Stomach (tissue), 9 donors: ENCODE data around the gene CHDH. TPM values are rescaled to one million over a fixed set of nuclear protein-coding genes. Genes with fewer than 3 reads are reported as not detected.

Source experiments
- DNase-seq, 2 donors: peaks; one replicate each; pipeline versions ENCODE4 v3.0.0 to v3.0.0-alpha.2; 2013 to 2019
- H3K27ac ChIP-seq, 5 donors: fragments of 200-600 bp in 4 of 5; sonication (generic) in 4 of 5; one replicate each; pipeline ENCODE4 v1.5.1; 2013 to 2019; ENCODE audit warnings: mild to moderate bottlenecking in 1 of 5, moderate library complexity in 1 of 5
- H3K27me3 ChIP-seq, 3 donors: fragments of 200-600 bp; sonication (generic); one replicate each; pipeline ENCODE4 v1.5.1; 2017 to 2019; ENCODE audit warnings: mixed run types in 1 of 3
- H3K36me3 ChIP-seq, 4 donors: fragments of 200-600 bp; sonication (generic); 1 replicate in 3 of 4; 2 replicates in 1 of 4; pipeline ENCODE4 v1.5.1; 2016 to 2019
- H3K4me1 ChIP-seq, 4 donors: fragments of 200-600 bp; sonication (generic); one replicate each; pipeline ENCODE4 v1.5.1; 2016 to 2019
- H3K4me3 ChIP-seq, 4 donors: fragments of 200-600 bp; sonication (generic) in 3 of 4; one replicate each; pipeline ENCODE4 v1.5.1; 2016 to 2019; ENCODE audit warnings: mild to moderate bottlenecking in 1 of 4
- H3K9me3 ChIP-seq, 4 donors: fragments of 200-600 bp; sonication (generic); one replicate each; pipeline ENCODE4 v1.5.1; 2016 to 2019
- EP300 ChIP-seq: sonication (generic); formaldehyde crosslinking; IDR thresholded peaks from one replicate; pipeline ENCODE4 v1.6.1; 2017; ENCODE audit warnings: antibody characterized with exemption
- POLR2A ChIP-seq, 4 donors: fragments of 450-650 bp; IDR thresholded peaks; one replicate each; pipeline ENCODE4 v1.6.1; 2016; ENCODE audit warnings: antibody characterized with exemption in 4 of 4, control low read depth in 2 of 4, mild to moderate bottlenecking in 1 of 4, moderate library complexity in 1 of 4
- POLR2AphosphoS5 ChIP-seq, 3 donors: sonication (generic); formaldehyde crosslinking; IDR thresholded peaks; one replicate each; pipeline ENCODE4 v1.6.1; 2016; ENCODE audit warnings: antibody characterized with exemption in 3 of 3
- WGBS, 5 donors: extraction: QIAGEN DNeasy Blood & Tissue Kit in 3 of 5; methylation state at CpG; one replicate each; pipeline versions ENCODE4 v1.1.5 to v1.1.7; 2013 to 2018; 5-methylcytosine and 5-hydroxymethylcytosine counted together
- intact Hi-C: fragments of 100-400 bp; cut with DNase I; formaldehyde crosslinking; loops from one replicate; pipeline ENCODE4 v1.15.1; 2023; ENCODE audit warnings: low total_unique reads
- polyA plus RNA-seq, 3 donors: library from polyadenylated mRNA; stranded (reverse); fragments of 200-250 nt; gene quantifications; one replicate each; pipeline ENCODE4 v1.2.3, GENCODE V29; 2013
- total RNA-seq, 5 donors: library from RNA; depleted of rRNA; stranded (reverse); fragments of >200 nt; gene quantifications; one replicate each; pipeline versions ENCODE4 v1.1.0 to v1.2.3, GENCODE V29; 2014 to 2016
- TF ChIP-seq, protein P1 (sequence below), 7 experiments: fragments of 450-650 bp in 4 of 7; fragments of 200-600 bp in 3 of 7; sonication (generic) in 3 of 7; IDR thresholded peaks; one replicate each; pipeline ENCODE4 v1.5.1; 2016 to 2019; ENCODE audit warnings: antibody characterized with exemption in 7 of 7, control low read depth in 2 of 7, mild to moderate bottlenecking in 1 of 7
- donor health status: healthy with polysubstance abuse.
- donor health status: Bipolar disorder and iron deficiency.
- donor health status: healthy.

Gene CHDH
- total and polyA plus RNA-seq, 8 donors, result 1.7 to 385 (median 8.4) TPM

DNA sequence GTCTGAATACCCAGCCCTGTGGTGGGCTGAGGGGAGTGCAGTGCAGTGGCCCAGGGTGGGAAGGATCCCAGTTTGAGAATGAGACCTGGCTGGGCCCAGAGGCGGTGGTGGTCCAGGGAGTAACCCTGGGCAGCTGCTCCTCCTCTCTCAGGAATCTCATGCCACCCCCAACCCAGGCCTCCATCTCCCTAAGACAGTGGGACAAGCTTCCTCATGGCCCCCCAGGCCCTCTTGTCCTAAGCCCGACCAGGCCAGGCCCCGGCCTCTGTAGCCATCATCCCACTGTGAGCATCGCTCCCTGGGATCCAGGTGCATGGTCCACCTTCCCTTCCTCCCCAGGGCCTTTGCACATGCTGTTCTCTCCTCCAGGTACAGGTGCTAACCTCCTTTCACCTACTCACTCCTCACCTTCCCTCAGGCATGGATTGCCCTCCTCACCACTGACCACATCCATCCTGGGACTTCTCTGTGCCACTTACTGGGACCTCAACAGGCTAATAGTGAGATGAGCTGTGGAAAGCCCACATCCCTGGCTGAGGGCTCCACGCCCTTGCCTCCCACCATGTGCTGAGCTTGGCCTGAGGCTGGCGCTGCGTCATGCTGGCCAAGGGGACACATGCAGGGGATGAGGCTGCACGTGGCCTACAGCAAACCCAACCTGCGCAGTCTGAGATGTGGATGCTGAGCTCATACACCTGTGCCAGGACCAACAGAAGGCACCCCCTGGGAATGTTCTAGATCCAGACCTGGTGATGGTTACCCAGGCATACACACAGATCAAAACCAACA, 9.9 kb downstream of the CHDH start:
- DNase-seq, result peak in 1 of 2 donors; percentile 22
- intact Hi-C loops, result no loop called here
- 95 to 98% (median 96%) methylated on average over 8 to 9 of the region's 9 CpGs for WGBS, 5 donors
- Histone ChIP-seq H3K27me3 (no peaks in the 10 kb centered on the region), H3K4me1 (peaks cover 0 to 7% (median 2%) of the 10 kb centered on the region in 4 donors), H3K27ac (no peak overlapping the region), H3K4me3 (no peak overlapping the region), H3K36me3 (peaks cover 0 to 24% (median 13%) of the 10 kb centered on the region in 4 donors), H3K9me3 (no peaks in the 10 kb centered on the region)
- TF ChIP-seq POLR2A (IDR thresholded peaks at IDR 0.05) (no peak), EP300 (no peak), POLR2AphosphoS5 (IDR thresholded peaks at IDR 0.05) (no peak)
- TF ChIP-seq, protein P1, sequence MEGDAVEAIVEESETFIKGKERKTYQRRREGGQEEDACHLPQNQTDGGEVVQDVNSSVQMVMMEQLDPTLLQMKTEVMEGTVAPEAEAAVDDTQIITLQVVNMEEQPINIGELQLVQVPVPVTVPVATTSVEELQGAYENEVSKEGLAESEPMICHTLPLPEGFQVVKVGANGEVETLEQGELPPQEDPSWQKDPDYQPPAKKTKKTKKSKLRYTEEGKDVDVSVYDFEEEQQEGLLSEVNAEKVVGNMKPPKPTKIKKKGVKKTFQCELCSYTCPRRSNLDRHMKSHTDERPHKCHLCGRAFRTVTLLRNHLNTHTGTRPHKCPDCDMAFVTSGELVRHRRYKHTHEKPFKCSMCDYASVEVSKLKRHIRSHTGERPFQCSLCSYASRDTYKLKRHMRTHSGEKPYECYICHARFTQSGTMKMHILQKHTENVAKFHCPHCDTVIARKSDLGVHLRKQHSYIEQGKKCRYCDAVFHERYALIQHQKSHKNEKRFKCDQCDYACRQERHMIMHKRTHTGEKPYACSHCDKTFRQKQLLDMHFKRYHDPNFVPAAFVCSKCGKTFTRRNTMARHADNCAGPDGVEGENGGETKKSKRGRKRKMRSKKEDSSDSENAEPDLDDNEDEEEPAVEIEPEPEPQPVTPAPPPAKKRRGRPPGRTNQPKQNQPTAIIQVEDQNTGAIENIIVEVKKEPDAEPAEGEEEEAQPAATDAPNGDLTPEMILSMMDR (IDR thresholded peaks at IDR 0.05), result no peak

DNA sequence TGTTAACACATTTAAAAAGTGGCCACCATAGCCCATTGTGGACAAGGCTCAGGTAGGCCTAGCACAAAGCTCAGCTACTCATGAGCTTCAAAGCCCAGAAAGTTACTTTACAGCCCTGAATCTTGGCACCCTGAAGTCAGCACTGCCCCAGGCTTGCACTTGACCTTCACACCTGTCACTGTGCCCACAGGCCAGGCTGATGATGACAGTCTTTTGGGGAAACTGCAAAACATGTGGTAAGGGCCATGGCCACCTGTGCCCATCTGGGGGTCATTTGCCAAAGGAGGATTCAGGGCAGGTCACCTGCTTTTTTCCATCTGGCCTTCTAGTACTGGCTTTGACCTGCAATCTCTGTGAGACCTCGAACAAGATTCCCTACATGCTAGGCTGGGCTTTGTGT, 11.0 kb downstream of the CHDH start:
- Histone ChIP-seq H3K4me3 (no peak overlapping the region), H3K27ac (no peak overlapping the region), H3K4me1 (no peaks in the 10 kb centered on the region), H3K27me3 (no peaks in the 10 kb centered on the region), H3K36me3 (peaks cover 0 to 30% (median 19%) of the 10 kb centered on the region in 4 donors), H3K9me3 (no peaks in the 10 kb centered on the region)
- no peak for TF ChIP-seq POLR2AphosphoS5 (IDR thresholded peaks at IDR 0.05)
- WGBS, 5 donors, result 50 to 75% (median 58%) methylated on average over 1 of the region's 1 CpG
- no peak for DNase-seq
- intact Hi-C loops, result no loop called here

DNA sequence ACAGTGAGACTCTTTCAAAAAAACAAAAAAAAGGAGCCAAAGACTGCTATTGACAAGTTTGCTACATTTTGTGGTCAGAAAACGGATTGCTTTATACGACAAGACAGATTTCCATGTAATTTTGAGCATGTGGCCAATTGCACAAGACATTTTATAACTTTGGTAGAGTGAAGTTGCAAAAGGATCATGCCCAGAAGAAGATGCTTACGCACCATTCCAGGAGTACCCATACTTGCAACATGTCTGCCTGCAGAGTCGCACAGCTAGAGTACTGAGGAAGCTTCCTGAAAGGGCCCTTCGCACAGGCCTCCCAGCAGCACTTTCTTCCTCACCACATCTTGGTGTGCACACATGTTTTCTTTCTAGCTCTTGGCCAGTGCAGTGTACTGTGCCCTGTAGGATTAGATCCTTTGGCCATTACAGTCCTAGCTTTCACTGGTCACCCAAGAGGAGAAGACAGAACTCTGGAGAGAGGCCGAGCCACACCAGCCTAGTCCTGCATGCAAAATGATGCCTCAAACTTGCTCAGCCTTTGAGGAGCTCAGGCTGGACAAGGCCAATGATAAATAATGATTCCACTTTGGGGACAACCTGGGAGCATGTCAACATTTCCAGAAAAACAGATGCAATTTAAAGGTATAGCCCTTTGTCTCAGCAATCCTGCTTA, 11.7 kb downstream of the CHDH start:
- TF ChIP-seq, protein P1 (IDR thresholded peaks at IDR 0.05), result no peak
- TF ChIP-seq EP300, result no peak
- TF ChIP-seq POLR2AphosphoS5 (IDR thresholded peaks at IDR 0.05), result no peak
- TF ChIP-seq POLR2A (IDR thresholded peaks at IDR 0.05), result no peak
- DNase-seq, result no peak
- intact Hi-C loops, result no loop called here
- no peaks in the 10 kb centered on the region for H3K4me1 ChIP-seq
- no peak overlapping the region for H3K4me3 ChIP-seq
- H3K27ac ChIP-seq, result no peak overlapping the region
- no peaks in the 10 kb centered on the region for H3K9me3 ChIP-seq
- WGBS, 5 donors, result 85 to 95% (median 92%) methylated on average over 6 of the region's 6 CpGs
- H3K36me3 ChIP-seq, result peaks cover 0 to 30% (median 19%) of the 10 kb centered on the region in 4 donors
- H3K27me3 ChIP-seq, result no peaks in the 10 kb centered on the region

DNA sequence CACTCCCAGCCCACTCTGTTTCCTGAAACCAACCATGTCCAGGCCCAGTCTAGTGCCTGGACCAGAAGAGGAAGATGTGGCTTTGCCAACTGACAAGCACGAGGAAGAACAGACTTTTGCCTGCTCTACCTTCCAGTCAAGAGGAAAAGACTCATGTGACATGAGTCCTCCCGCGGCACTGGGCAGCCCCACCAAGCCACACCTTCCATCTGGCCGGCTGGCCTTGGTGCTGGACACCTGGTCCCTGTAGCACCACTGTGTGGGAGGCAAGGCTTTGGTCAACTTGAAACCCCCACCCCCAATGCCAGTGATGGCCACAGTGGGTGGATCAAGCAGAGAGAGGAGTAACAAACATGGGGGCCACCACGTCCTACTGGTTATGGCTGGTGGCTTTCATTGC, 12.5 kb downstream of the CHDH start:
- intact Hi-C loops, result no loop called here
- Histone ChIP-seq H3K4me3 (no peak overlapping the region), H3K27ac (no peak overlapping the region), H3K27me3 (no peaks in the 10 kb centered on the region), H3K4me1 (no peaks in the 10 kb centered on the region), H3K9me3 (no peaks in the 10 kb centered on the region), H3K36me3 (peaks cover 0 to 23% (median 14%) of the 10 kb centered on the region in 4 donors)
- peak in 1 of 2 donors; percentile 17 for DNase-seq
- 83 to 91% (median 87%) methylated on average over 5 of the region's 5 CpGs for WGBS, 5 donors
- TF ChIP-seq POLR2AphosphoS5 (IDR thresholded peaks at IDR 0.05), result no peak
- no peak for TF ChIP-seq EP300

DNA sequence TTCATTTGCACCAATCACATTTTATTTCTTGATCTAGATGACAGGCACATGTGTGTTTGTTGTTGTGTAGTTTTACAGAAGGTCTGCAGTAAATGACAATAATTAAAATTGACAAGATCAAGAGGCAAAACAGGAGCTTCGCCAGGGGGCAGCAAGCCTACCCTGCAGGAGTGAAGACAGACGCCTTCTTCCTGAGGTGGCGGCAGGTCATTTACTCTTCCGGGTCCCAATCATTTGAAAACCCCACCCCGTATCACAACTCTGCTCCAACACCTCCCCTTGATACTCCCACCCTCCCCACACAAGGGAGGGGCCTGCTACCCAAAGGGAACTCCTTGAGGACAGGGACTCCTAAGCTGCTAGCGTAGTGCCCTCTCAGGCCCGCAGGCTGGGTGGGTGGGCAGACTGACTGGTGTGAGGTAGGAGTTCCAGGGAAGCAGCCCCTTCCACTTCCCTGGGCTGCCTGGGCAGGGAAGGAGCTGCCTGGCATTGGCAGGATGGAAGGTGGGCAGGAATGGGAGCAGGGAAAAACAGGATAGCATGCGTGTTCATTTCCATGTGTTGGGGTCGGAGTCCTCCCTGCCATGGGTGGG, 13.1 kb downstream of the CHDH start:
- no peak overlapping the region for H3K27ac ChIP-seq
- WGBS, 5 donors, result 83 to 90% (median 85%) methylated on average over 9 of the region's 9 CpGs
- H3K4me1 ChIP-seq, result no peaks in the 10 kb centered on the region
- H3K4me3 ChIP-seq, result no peak overlapping the region
- no peaks in the 10 kb centered on the region for H3K27me3 ChIP-seq
- intact Hi-C loops, result no loop called here
- no peaks in the 10 kb centered on the region for H3K9me3 ChIP-seq
- DNase-seq, result peak in 1 of 2 donors; percentile 23
- TF ChIP-seq POLR2A (IDR thresholded peaks at IDR 0.05) (no peak), POLR2AphosphoS5 (IDR thresholded peaks at IDR 0.05) (no peak), EP300 (no peak)
- TF ChIP-seq, protein P1 (IDR thresholded peaks at IDR 0.05), result no peak
- peaks cover 0 to 17% (median 8%) of the 10 kb centered on the region in 4 donors for H3K36me3 ChIP-seq
